Measurements from ENCODE around the gene FMNL2.

Gene FMNL2

GRCh38 chr2:152623775-152624174, 288.8 kb downstream of the FMNL2 start:
- Histone ChIP-seq H3K79me2 (ENCODE audit: low read length) (no peaks in the 10 kb centered on the region), H3K36me3 (replicated peaks; ENCODE audit: insufficient read depth, low read length) (no peaks in the 10 kb centered on the region), H3K4me2 (ENCODE audit: low read depth, low read length) (no peak overlapping the region), H4K20me1 (ENCODE audit: insufficient read depth, low read length) (no peaks in the 10 kb centered on the region), H3K9ac (ENCODE audit: low read length) (no peak overlapping the region), H3K27me3 (replicated peaks; ENCODE audit: insufficient read depth, low read length) (no peaks in the 10 kb centered on the region), H2AFZ (ENCODE audit: low read length) (no peak overlapping the region), H3K4me1 (ENCODE audit: low read length) (no peaks in the 10 kb centered on the region), H3K27ac (ENCODE audit: low read length) (no peak overlapping the region), H3K9me2 (replicated peaks; ENCODE audit: insufficient read depth, low read length) (no peaks in the 10 kb centered on the region), H3F3A (ENCODE audit: insufficient read depth, low read length) (0 out of 2 replicates have a peak, but pooled peaks cover 2% of the 10 kb centered on the region), H3K4me3 (ENCODE audit: low read length) (no peak overlapping the region), H3K9me3 (replicated peaks; ENCODE audit: insufficient read depth, low read length) (no peaks in the 10 kb centered on the region)
- no peak for DNase-seq
- TF ChIP-seq EZH2 (optimal IDR thresholded peaks at IDR 0.05; ENCODE audit: low read depth, low read length) (no peak), EZH2phosphoT487 (IDR thresholded peaks at IDR 0.05; ENCODE audit: low read length) (no peak)
- TF ChIP-seq, protein P1, sequence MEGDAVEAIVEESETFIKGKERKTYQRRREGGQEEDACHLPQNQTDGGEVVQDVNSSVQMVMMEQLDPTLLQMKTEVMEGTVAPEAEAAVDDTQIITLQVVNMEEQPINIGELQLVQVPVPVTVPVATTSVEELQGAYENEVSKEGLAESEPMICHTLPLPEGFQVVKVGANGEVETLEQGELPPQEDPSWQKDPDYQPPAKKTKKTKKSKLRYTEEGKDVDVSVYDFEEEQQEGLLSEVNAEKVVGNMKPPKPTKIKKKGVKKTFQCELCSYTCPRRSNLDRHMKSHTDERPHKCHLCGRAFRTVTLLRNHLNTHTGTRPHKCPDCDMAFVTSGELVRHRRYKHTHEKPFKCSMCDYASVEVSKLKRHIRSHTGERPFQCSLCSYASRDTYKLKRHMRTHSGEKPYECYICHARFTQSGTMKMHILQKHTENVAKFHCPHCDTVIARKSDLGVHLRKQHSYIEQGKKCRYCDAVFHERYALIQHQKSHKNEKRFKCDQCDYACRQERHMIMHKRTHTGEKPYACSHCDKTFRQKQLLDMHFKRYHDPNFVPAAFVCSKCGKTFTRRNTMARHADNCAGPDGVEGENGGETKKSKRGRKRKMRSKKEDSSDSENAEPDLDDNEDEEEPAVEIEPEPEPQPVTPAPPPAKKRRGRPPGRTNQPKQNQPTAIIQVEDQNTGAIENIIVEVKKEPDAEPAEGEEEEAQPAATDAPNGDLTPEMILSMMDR (IDR thresholded peaks at IDR 0.05; ENCODE audit: low read length), result no peak

GRCh38 chr2:152624805-152625204, 289.8 kb downstream of the FMNL2 start:
- no peaks in the 10 kb centered on the region for H3K79me2 ChIP-seq (ENCODE audit: low read length)
- TF ChIP-seq EZH2phosphoT487 (IDR thresholded peaks at IDR 0.05; ENCODE audit: low read length), result no peak
- TF ChIP-seq EZH2 (optimal IDR thresholded peaks at IDR 0.05; ENCODE audit: low read depth, low read length), result no peak
- TF ChIP-seq, protein P1 (IDR thresholded peaks at IDR 0.05; ENCODE audit: low read length), result no peak
- H3F3A ChIP-seq (ENCODE audit: insufficient read depth, low read length), result 0 out of 2 replicates have a peak, but pooled peaks cover 7% of the 10 kb centered on the region
- no peaks in the 10 kb centered on the region for H3K36me3 ChIP-seq (replicated peaks; ENCODE audit: insufficient read depth, low read length)
- H4K20me1 ChIP-seq (ENCODE audit: insufficient read depth, low read length), result no peaks in the 10 kb centered on the region
- no peak overlapping the region for H3K4me2 ChIP-seq (ENCODE audit: low read depth, low read length)
- no peak for DNase-seq
- no peak overlapping the region for H3K27ac ChIP-seq (ENCODE audit: low read length)
- no peak overlapping the region for H3K9ac ChIP-seq (ENCODE audit: low read length)
- no peaks in the 10 kb centered on the region for H3K9me2 ChIP-seq (replicated peaks; ENCODE audit: insufficient read depth, low read length)
- H3K27me3 ChIP-seq (replicated peaks; ENCODE audit: insufficient read depth, low read length), result no peaks in the 10 kb centered on the region
- 0 out of 2 replicates have a peak, but pooled peaks cover 7% of the 10 kb centered on the region for H3K4me1 ChIP-seq (ENCODE audit: low read length)
- H3K9me3 ChIP-seq (replicated peaks; ENCODE audit: insufficient read depth, low read length), result no peaks in the 10 kb centered on the region
- no peak overlapping the region for H2AFZ ChIP-seq (ENCODE audit: low read length)
- H3K4me3 ChIP-seq (ENCODE audit: low read length), result no peak overlapping the region

GRCh38 chr2:152626911-152627339, 292.0 kb downstream of the FMNL2 start:
- 0 out of 2 replicates have a peak, but pooled peaks cover 7% of the 10 kb centered on the region for H3F3A ChIP-seq (ENCODE audit: insufficient read depth, low read length)
- 0 out of 2 replicates have a peak, but pooled peaks cover 7% of the 10 kb centered on the region for H3K4me1 ChIP-seq (ENCODE audit: low read length)
- H3K79me2 ChIP-seq (ENCODE audit: low read length), result no peaks in the 10 kb centered on the region
- no peak overlapping the region for H3K9ac ChIP-seq (ENCODE audit: low read length)
- H3K9me3 ChIP-seq (replicated peaks; ENCODE audit: insufficient read depth, low read length), result no peaks in the 10 kb centered on the region
- no peaks in the 10 kb centered on the region for H3K36me3 ChIP-seq (replicated peaks; ENCODE audit: insufficient read depth, low read length)
- H2AFZ ChIP-seq (ENCODE audit: low read length), result no peak overlapping the region
- no peak for TF ChIP-seq EZH2phosphoT487 (IDR thresholded peaks at IDR 0.05; ENCODE audit: low read length)
- TF ChIP-seq, protein P1 (IDR thresholded peaks at IDR 0.05; ENCODE audit: low read length), result no peak
- H3K4me2 ChIP-seq (ENCODE audit: low read depth, low read length), result no peak overlapping the region
- H3K9me2 ChIP-seq (replicated peaks; ENCODE audit: insufficient read depth, low read length), result no peaks in the 10 kb centered on the region
- H4K20me1 ChIP-seq (ENCODE audit: insufficient read depth, low read length), result no peaks in the 10 kb centered on the region
- H3K27me3 ChIP-seq (replicated peaks; ENCODE audit: insufficient read depth, low read length), result no peaks in the 10 kb centered on the region
- no peak for DNase-seq
- no peak overlapping the region for H3K4me3 ChIP-seq (ENCODE audit: low read length)
- H3K27ac ChIP-seq (ENCODE audit: low read length), result no peak overlapping the region

Data from MM.1S (cell line).